ENCODE data around the gene PHOSPHO1.

Gene PHOSPHO1

DNA sequence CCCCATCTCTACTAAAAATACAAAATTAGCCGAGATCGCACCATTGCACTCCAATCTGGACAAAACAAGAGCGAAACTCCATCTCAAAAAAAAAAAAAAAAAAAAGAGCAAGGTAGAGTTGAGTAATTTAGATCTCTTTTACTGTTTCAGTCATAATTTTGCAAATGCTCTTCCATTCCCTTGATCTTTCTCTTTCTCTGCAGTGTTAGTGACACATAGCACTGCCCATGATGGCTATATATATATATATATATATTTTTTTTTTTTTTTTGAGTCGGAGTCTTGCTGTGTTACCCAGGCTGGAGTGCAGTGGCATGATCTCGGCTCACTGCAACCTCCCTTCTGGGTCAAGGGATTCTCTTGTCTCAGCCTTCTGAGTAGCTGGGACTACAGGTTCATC, 12.2 kb upstream of the PHOSPHO1 start:
- DNase-seq (ENCODE audit: low read depth, low spot score), result no peak

- no peak for DNase-seq (ENCODE audit: low read depth, low spot score)
These were observed 11.3 kb upstream of the PHOSPHO1 start for GRCh38 chr17:49241692-49242397.

DNA sequence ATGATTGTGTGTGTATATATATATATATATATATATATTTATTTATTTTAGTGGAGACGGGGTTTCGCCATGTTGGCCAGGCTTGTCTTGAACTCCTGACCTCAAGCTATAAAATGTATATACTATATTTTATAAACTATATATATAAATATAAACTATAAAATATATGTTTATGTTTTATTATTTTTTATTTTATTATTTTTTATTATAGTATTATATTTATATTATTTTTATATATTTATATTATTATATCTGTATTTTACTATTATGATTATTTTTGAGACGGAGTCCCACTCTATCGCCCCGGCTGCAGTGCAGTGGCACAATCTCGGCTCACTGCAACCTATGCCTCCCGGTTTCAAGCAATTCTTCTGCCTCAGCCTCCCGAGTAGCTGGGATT, 10.5 kb upstream of the PHOSPHO1 start:
- no peak for DNase-seq (ENCODE audit: low read depth, low spot score)

DNA sequence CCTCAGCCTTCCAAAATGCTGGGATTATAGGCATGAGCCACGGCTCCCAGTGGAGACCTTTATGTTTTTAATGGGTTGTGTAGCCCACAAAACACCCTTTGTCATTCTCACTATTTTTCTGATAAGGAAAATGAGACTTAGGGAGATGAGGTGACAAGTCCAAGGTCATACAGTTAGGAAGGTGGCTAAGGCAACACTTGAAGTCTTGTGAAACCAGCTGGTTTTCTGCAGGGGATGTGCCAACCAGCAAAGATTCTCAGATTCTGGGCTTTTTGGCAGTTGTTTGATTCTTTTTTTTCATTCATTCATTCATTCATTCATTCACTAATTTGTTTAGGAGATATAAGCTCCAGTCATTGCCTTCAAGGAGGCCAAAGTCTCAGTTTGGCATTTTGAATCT, 10.0 kb upstream of the PHOSPHO1 start:
- no peak for DNase-seq (ENCODE audit: low read depth, low spot score)

GRCh38 chr17:49239963-49240362, 9.4 kb upstream of the PHOSPHO1 start:
- no peak for DNase-seq (ENCODE audit: low read depth, low spot score)

DNA sequence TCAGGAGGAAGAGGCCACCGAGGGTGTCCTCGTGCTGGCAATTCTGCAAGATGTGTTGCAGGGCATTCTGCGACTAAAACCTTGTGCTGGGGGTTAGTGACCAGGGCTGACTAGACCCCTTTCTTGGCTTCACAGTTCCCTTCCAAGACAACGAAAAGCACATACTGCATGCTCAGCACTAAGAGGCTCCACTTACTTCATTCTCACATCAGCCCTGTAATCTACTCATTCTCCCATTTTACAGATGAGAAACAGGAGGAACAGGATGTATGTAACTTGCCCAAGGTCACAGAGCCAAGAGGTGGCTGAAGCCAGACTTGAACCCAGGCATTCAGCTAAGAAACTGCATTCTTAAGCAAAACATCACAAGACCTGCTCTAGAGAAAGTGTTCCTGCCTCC, 5.3 kb upstream of the PHOSPHO1 start:
- no peak for DNase-seq (ENCODE audit: low read depth, low spot score)

GRCh38 chr17:49234509-49235080, 4.0 kb upstream of the PHOSPHO1 start:
- no peak for DNase-seq (ENCODE audit: low read depth, low spot score)

GRCh38 chr17:49231563-49231894, 942 bp upstream of the PHOSPHO1 start:
- no peak for DNase-seq (ENCODE audit: low read depth, low spot score)

DNA sequence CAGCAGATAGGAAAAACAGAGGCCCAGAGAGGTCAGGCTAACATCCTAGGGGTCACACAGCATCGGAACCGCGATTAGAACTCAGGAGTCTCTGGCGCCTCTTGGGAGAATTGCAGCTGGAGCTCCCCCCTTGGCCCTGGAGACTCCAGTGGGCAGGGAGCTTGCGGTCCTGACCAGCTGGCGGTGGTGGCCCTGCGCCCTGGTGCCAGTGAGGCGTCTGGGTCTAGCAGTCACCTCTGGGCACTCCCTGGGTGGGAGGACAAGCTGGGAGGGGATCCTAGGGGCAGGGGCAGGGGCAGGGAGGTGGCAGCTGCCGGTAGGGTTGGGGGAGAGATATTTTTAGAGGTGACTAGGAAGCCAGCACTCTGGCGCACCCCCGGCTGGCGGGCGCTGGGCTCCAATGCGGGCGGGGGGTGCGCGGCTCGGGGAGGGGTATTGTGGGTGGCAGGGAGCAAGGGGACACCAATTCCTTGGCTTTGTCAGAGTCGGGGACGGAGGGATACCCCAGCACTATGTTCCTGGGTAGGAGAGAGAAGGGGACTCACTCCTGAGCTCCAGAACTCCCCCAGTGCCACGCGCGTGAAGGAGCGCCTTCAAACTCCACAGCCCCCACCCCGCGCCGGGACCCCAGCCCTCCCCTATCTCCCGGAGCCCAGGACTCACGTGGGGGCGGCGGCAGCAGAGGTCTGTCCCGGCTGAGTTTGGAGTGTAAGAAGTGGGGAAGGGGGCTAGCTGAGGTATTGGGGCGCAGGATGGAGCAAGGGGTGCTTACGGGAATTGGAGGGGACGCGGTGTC, 584 bp downstream of the PHOSPHO1 start:
- no peak for DNase-seq (ENCODE audit: low read depth, low spot score)

DNA sequence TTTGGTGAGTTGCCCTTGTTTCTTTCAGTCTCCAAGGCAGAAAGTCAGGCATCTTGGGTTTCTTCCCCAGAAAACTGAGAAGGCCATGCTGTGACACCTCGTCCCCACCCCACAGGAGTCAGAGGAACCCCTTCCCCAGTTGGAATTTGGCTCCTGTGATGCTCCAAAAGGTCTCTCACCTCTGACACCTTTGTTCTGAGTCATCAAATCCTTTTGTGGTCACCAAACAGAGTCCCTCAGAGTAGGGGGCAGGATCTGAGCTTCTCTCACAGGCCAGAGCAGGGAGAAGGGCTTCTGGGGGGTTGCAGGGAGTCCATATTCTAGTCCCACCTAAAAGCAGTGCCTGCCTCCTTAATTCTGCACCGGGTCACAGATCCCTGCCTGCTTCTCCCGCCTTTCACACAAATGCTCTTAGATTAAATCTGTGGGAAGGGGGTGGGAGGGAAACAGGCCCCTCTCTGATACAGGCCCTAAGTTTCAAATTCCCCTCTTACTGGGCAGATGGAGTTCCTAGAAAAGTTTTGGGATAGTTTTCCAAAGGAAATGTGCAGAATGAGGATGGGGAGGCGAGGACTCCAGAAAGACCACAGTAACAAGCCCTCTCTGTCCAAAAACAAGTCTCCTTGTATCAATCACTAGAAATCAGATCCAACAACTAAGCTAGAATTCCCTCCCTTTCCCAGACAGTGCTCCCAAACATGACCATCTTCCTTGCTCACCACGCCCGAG, 1.3 kb downstream of the PHOSPHO1 start:
- DNase-seq (ENCODE audit: low read depth, low spot score), result no peak

GRCh38 chr17:49227436-49228261, 2.9 kb downstream of the PHOSPHO1 start:
- DNase-seq (ENCODE audit: low read depth, low spot score), result peak; percentile 60

DNA sequence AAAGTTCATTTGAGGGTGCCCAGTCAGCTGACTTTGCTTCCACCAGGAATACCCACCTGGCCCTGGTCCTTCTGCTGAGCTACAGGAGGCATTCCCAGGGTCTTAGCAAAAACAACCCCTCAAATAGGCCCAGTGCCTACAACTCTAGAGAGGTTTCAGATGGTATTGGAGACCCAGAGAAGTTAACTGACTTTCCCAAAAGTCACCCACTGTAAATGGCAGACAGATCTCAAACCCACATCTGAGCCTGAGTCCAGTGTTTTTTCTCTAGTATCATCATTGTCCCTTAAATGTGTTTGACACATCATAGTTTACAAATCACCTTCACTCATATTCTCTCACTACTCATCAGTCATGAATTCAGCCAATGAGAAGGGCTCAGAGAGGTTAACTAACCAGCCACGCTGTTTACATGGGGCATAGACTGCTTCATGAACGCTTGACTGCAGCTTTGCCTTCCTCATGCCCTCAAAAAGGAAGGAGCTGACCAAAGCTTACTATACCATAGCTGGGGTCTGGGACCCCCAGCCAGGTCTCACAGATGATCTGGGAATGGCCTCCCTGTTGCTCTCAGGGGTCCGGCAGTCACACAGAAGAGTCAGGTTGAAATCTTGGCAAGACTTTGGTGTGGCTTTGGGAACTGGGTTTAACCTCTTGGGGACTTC, 3.7 kb downstream of the PHOSPHO1 start:
- no peak for DNase-seq (ENCODE audit: low read depth, low spot score)

- no peak for DNase-seq (ENCODE audit: low read depth, low spot score)
These were observed 4.9 kb downstream of the PHOSPHO1 start for GRCh38 chr17:49225554-49226236.

DNA sequence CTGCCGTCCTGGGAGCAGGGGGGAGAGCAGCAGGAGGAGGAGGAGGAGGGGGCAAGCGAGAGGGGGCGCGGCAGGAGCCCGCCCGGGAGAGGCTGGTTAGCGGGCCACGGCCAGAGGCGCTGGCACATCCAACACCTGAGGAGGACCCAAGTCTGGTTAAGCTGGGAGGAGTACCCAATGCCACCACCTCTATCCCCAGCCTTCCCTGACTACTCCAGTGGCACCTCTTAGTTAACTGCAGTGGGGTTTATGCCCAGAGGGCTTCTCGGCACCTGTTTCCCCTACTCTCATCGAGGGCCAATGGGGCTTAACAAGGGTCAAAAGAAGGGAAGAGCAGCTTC, 5.6 kb downstream of the PHOSPHO1 start:
- DNase-seq (ENCODE audit: low read depth, low spot score), result no peak

DNA sequence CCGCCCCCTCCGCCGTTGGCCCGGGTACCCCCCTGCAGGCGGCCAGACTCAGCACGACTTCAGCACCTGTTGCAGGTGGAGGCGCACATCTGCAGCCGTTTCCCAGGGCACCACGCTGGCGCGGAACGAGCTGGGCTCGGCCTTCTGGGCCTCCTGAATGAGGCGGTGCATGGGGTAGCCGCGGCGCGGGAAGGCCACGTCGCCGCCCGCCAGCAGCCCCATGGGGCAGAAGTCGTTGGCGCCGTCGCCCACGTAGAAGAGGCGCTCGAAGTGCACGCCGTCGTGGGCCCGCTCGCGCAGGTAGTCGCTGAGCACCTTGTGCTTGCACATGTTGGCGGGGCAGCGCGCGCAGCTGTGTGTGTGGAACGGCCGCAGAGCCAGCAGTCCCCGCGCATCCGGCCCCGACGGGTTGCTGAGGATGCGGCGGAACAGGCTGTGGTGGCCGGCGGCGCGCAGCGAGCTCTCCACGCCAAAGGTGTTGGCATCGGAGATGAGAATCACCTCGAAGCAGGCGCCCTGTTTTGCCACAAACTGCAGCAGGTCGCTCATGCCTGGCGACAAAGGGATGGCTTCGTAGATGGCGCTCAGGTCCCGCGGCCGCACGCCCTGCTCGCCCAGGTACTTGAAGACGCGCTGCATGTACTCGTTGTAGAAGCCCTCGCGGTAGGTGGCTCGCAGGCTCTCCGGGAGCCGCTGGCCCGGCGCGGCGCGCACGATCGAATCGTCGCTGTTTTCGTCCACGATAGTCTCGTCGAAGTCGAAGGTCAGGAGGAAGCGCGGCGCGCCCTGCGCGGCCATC, 6.2 kb downstream of the PHOSPHO1 start:
- no peak for DNase-seq (ENCODE audit: low read depth, low spot score)

DNA sequence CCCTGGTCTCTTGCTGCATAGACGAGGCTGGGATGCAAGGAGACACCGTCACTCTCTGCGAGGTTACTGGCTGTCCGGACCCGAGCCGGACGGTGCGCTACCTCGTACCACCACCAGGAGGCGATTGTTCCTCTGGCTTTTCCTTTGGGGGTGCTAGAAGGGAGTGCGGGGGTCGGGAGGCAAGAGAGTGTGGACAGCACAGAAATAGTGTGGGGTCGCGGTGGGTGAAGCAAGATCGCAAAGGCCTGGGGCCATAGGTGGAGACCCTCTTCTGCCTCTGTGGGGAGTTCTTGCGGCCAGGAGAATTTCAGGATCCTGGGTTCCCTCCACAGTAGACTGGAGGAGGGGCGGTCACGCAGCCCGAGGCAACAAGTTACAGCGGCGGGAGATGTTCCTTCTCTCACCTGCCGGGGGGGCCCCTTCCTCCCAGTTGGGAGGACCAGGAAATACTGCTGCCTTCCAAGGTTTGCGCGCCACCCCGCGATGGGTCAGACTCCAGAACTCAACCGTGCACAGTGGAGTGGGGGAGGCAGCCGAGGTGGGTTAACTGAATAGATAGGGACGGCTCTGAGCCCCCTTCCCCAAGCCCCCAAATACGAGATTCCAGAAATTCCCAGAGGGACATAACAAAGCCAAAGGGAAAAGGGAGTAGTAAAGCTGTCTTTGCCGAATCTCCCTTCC, 6.9 kb downstream of the PHOSPHO1 start:
- peak; percentile 47 for DNase-seq (ENCODE audit: low read depth, low spot score)

GRCh38 chr17:49223168-49223516, 7.4 kb downstream of the PHOSPHO1 start:
- no peak for DNase-seq (ENCODE audit: low read depth, low spot score)

GRCh38 chr17:49219987-49220386, 10.6 kb downstream of the PHOSPHO1 start:
- DNase-seq (ENCODE audit: low read depth, low spot score), result no peak
